ENCODE results near the gene MYO3A. TPM values are rescaled to one million over a fixed set of nuclear protein-coding genes. Genes with fewer than 3 reads are reported as not detected.

MYO3A gene
- total and polyA plus RNA-seq, 2 experiments from 2014 or later: 3.0 to 10.7 TPM

- no peaks in the 10 kb centered on the region for H3K4me1 Mint-ChIP-seq
- no peak for TF ChIP-seq CTCF (conservative IDR thresholded peaks at IDR 0.05; ENCODE audit: low read depth in 2 of 2)
- no peak for TF ChIP-seq REST (IDR thresholded peaks at IDR 0.05; ENCODE audit: unreplicated experiment)
- no peak for TF ChIP-seq ETS1 (IDR thresholded peaks at IDR 0.05)
- TF ChIP-seq STAT1 (IDR thresholded peaks at IDR 0.05; ENCODE audit: unreplicated experiment): no peak
- TF ChIP-seq POLR2AphosphoS5 (IDR thresholded peaks at IDR 0.05; ENCODE audit: low read depth): no peak
- no peak for TF ChIP-seq NANOG (IDR thresholded peaks at IDR 0.05; ENCODE audit: borderline replicate concordance)
- no peak for TF ChIP-seq EZH2phosphoT487 (IDR thresholded peaks at IDR 0.05; ENCODE audit: unreplicated experiment)
- TF ChIP-seq CREB1 (CRISPR knock-in tag; IDR thresholded peaks at IDR 0.05; ENCODE audit: low read depth): no peak
- TF ChIP-seq ZNF114 (CRISPR knock-in tag; IDR thresholded peaks at IDR 0.05): no peak
- TF ChIP-seq EZH2 (IDR thresholded peaks at IDR 0.05; ENCODE audit: low read depth, unreplicated experiment): no peak
- TF ChIP-seq ZNF462 (CRISPR knock-in tag; IDR thresholded peaks at IDR 0.05): no peak
- no peak for TF ChIP-seq ZNF331 (CRISPR knock-in tag; IDR thresholded peaks at IDR 0.05; ENCODE audit: low read depth)
- TF ChIP-seq JUNB (IDR thresholded peaks at IDR 0.05; ENCODE audit: unreplicated experiment): no peak
- H2AFZ ChIP-seq: no peak overlapping the region
These were observed 55.9 kb downstream of the MYO3A start for GRCh38 chr10:25989951-25990350.

More at GRCh38 chr10:25989951-25990350, 55.9 kb downstream of the MYO3A start:
- Mint-ChIP-seq H3K9me3 (peaks cover 14% of the 10 kb centered on the region; the same call in 2 of the 3 replicates), H3K27ac (no peak overlapping the region), H3K4me3 (no peak overlapping the region), H3K27me3 (ENCODE audit: insufficient read depth, low read depth, poor library complexity) (no peaks in the 10 kb centered on the region), H3K36me3 (ENCODE audit: low read depth) (no peaks in the 10 kb centered on the region; the same call in 2 of the 3 replicates)
- Histone ChIP-seq H3K4me2 (no peak overlapping the region), H3K27me3 (ENCODE audit: insufficient read depth) (no peaks in the 10 kb centered on the region), H3K27ac (ENCODE audit: low read depth) (no peak overlapping the region), H3K4me3 (no peak overlapping the region), H3K36me3 (ENCODE audit: insufficient read depth) (no peaks in the 10 kb centered on the region), H3K4me1 (ENCODE audit: insufficient read depth) (no peaks in the 10 kb centered on the region), H3K9me2 (ENCODE audit: insufficient read depth) (peaks cover 4% of the 10 kb centered on the region; the same call in 1 of the 2 replicates), H3F3A (replicated peaks; ENCODE audit: low read depth) (no peaks in the 10 kb centered on the region), H3K79me2 (replicated peaks; ENCODE audit: insufficient read depth) (no peaks in the 10 kb centered on the region), H4K20me1 (replicated peaks; ENCODE audit: insufficient read depth) (no peaks in the 10 kb centered on the region)
- DNase-seq (ENCODE audit: low spot score) (no peak), ATAC-seq (no peak)
